K562 (cell line): ENCODE measurements around the gene SRMS. TPM values are rescaled to one million over a fixed set of nuclear protein-coding genes. Genes with fewer than 3 reads are reported as not detected.
A peak's percentile ranks its signal among the peaks of the same experiment; 100 is the strongest.

Experiments
- AFF1 ChIP-seq, 2 experiments: fragments of 450-650 bp; IDR thresholded peaks; 2 replicates each; pipeline ENCODE4 v1.6.1; 2018; ENCODE audit warnings: mild to moderate bottlenecking in 2 of 2, low read depth in 1 of 2; ENCODE audit not compliant: partially characterized antibody in 2 of 2
- CBFA2T3 ChIP-seq: fragments of 450-650 bp; IDR thresholded peaks from 2 replicates; pipeline ENCODE4 v1.6.1; 2017
- CTBP1 ChIP-seq: fragments of 450-650 bp; IDR thresholded peaks from 2 replicates; pipeline ENCODE4 v1.6.1; 2016; ENCODE audit warnings: borderline replicate concordance
- FIP1L1 ChIP-seq: fragments of 200-400 bp; formaldehyde crosslinking; IDR thresholded peaks from 2 replicates; pipeline ENCODE4 v1.6.1; 2018; ENCODE audit warnings: mild to moderate bottlenecking, low read depth, low read length; ENCODE audit not compliant: poor library complexity, severe bottlenecking
- FOXJ2 ChIP-seq: fragments of 200-800 bp; sonication (Bioruptor generic); IDR thresholded peaks from 2 replicates; pipeline ENCODE4 v1.6.1; 2016; ENCODE audit warnings: missing genetic modification characterization, missing compliant biosample characterization
- GABPA ChIP-seq: fragments of 200-800 bp; sonication (Bioruptor generic); conservative IDR thresholded peaks from 2 replicates; pipeline ENCODE4 v1.6.1; 2016; ENCODE audit warnings: low read depth, missing genetic modification characterization, missing compliant biosample characterization
- HDAC1 ChIP-seq, 2 experiments: fragments of 450-650 bp; IDR thresholded peaks; 2 replicates each; pipeline ENCODE4 v1.6.1; 2016 to 2017; ENCODE audit warnings: inconsistent platforms in 1 of 2, mild to moderate bottlenecking in 1 of 2, moderate library complexity in 1 of 2
- LEF1 ChIP-seq: fragments of 450-650 bp; IDR thresholded peaks from 2 replicates; pipeline ENCODE4 v1.6.1; 2016; ENCODE audit warnings: mild to moderate bottlenecking
- MAX ChIP-seq: sonication (generic); formaldehyde crosslinking; IDR thresholded peaks from 2 replicates; pipeline ENCODE4 v1.9.0; 2022; ENCODE audit warnings: mild to moderate bottlenecking, missing genetic modification reagents
- MXD1 ChIP-seq: fragments of 250-450 bp; sonication (Bioruptor Pico); IDR thresholded peaks from 2 replicates; pipeline ENCODE4 v1.8.0; 2021; ENCODE audit warnings: borderline replicate concordance, mild to moderate bottlenecking, moderate library complexity; ENCODE audit not compliant: poor library complexity, severe bottlenecking
- NR2F6 ChIP-seq: fragments of 450-650 bp; formaldehyde crosslinking; IDR thresholded peaks from 2 replicates; pipeline ENCODE4 v1.4.0; 2020; ENCODE audit warnings: mild to moderate bottlenecking
- RHOXF2B ChIP-seq: fragments of 250-450 bp; sonication (Bioruptor Pico); conservative IDR thresholded peaks from 2 replicates; pipeline ENCODE4 v1.5.1; 2021
- SOX6 ChIP-seq: fragments of 450-650 bp; IDR thresholded peaks from 2 replicates; pipeline ENCODE4 v1.6.1; 2014; ENCODE audit warnings: mild to moderate bottlenecking
- SP2 ChIP-seq: IDR thresholded peaks from 2 replicates; pipeline ENCODE4 v1.6.1; 2011; ENCODE audit warnings: mild to moderate bottlenecking, low read depth, low read length, moderate library complexity; ENCODE audit not compliant: poor library complexity, severe bottlenecking; ENCODE audit errors: extremely low read depth
- SUPT5H ChIP-seq: fragments of 450-650 bp; IDR thresholded peaks from 2 replicates; pipeline ENCODE4 v1.6.1; 2016
- XRCC3 ChIP-seq: fragments of 450-650 bp; IDR thresholded peaks from 2 replicates; pipeline ENCODE4 v1.6.1; 2017; ENCODE audit warnings: mild to moderate bottlenecking, moderate library complexity
- ZBTB2 ChIP-seq: fragments of 450-650 bp; IDR thresholded peaks from 2 replicates; pipeline ENCODE4 v1.6.1; 2016; ENCODE audit warnings: antibody characterized with exemption
- ZC3H11A ChIP-seq: IDR thresholded peaks from 2 replicates; pipeline ENCODE4 v1.6.1; 2012; ENCODE audit warnings: low read depth, low read length, improper control_type of control experiment
- polyA plus RNA-seq, 8 experiments: library from polyadenylated mRNA; depleted of rRNA in 4 of 8; stranded (reverse) in 5 of 8; unstranded in 3 of 8; fragments of >200 nt; fragmentation: Nextera tagmentation in 2 of 8; fragmentation: Illumina TruSeq in 1 of 8; extraction: Ambion mirVana in 2 of 8; extraction: Trizol in 1 of 8; gene quantifications; 2 replicates each; pipeline versions ENCODE4 v1.2.1 to v1.2.3, GENCODE V29; 2011 to 2014; ENCODE audit warnings: inconsistent platforms in 1 of 8, missing spikeins in 1 of 8
- total RNA-seq, 7 experiments: library from RNA; depleted of rRNA in 6 of 7; stranded (reverse); fragments of >200 nt in 6 of 7; fragmentation: Illumina TruSeq in 2 of 7; extraction: Trizol in 2 of 7; gene quantifications; 2 replicates each; pipeline versions ENCODE4 v1.2.1 to v1.2.3, GENCODE V29; 2011 to 2021; ENCODE audit warnings: low replicate concordance in 1 of 7

The SRMS gene
- total and polyA plus RNA-seq, 9 of the 15 experiments (the other 6 are each of a cell fraction or from before 2014, with no cell fraction given), result 0.07 TPM; not detected in 8

GRCh38 chr20:63552481-63553249 lies 5.1 kb upstream of the SRMS start (continued):
- TF ChIP-seq MXD1, result no peak
- TF ChIP-seq ZBTB2, result peak; percentile 60
- peak in 1 of 2 experiments; percentile 48; a peak in 1 of 4 replicates for TF ChIP-seq HDAC1 (IDR thresholded peaks at IDR 0.05)
- peak; percentile 43; the same call in 1 of the 2 replicates for TF ChIP-seq MAX (CRISPR knock-in tag)
- no peak for TF ChIP-seq SOX6
- TF ChIP-seq GABPA (tag), result peak; percentile 87
- 0 out of 2 replicates have a peak, but pooled peaks have one; percentile 33 for TF ChIP-seq SUPT5H
- TF ChIP-seq CTBP1, result peak; percentile 57
- peak in 1 of 2 experiments; percentile 12 for TF ChIP-seq AFF1 (IDR thresholded peaks at IDR 0.05; ENCODE audit: low read depth in 1 of 2, partially characterized antibody in 2 of 2)
- TF ChIP-seq XRCC3, result no peak
- no peak for TF ChIP-seq RHOXF2B (CRISPR knock-in tag)
- no peak for TF ChIP-seq SP2
- peak; percentile 67; the same call in 1 of the 2 replicates for TF ChIP-seq LEF1
- TF ChIP-seq ZC3H11A, result no peak
- peak; percentile 68 for TF ChIP-seq CBFA2T3
- no peak for TF ChIP-seq NR2F6 (CRISPR knock-in tag)
- no peak for TF ChIP-seq FOXJ2 (tag)
- no peak for TF ChIP-seq FIP1L1
- TF ChIP-seq, all 486 proteins: peak for 55
